RKO (cell line): ENCODE data around the gene PPP5C.

Experiments used
- DNase-seq: peaks from one replicate; pipeline ENCODE4 v3.0.0-alpha.2; 2016; ENCODE audit warnings: low spot score

Gene PPP5C

GRCh38 chr19:46330319-46330918, 16.5 kb upstream of the PPP5C start:
- DNase-seq, result no peak

GRCh38 chr19:46337487-46337886, 9.4 kb upstream of the PPP5C start:
- DNase-seq, result no peak

- DNase-seq, result no peak
Observed at GRCh38 chr19:46339446-46339845, 7.4 kb upstream of the PPP5C start.

GRCh38 chr19:46340051-46340659, 6.7 kb upstream of the PPP5C start:
- no peak for DNase-seq

- DNase-seq, result no peak
Observed at GRCh38 chr19:46341937-46342336, 5.0 kb upstream of the PPP5C start.

- DNase-seq, result no peak
Observed at GRCh38 chr19:46344363-46344762, 2.5 kb upstream of the PPP5C start.

GRCh38 chr19:46345157-46345556, 1.7 kb upstream of the PPP5C start:
- no peak for DNase-seq

GRCh38 chr19:46347572-46347883, 641 bp downstream of the PPP5C start:
- no peak for DNase-seq

- no peak for DNase-seq
Observed at GRCh38 chr19:46347985-46348384, 1.1 kb downstream of the PPP5C start.

GRCh38 chr19:46349311-46349993, 2.6 kb downstream of the PPP5C start:
- DNase-seq, result no peak

GRCh38 chr19:46350029-46350757, 3.3 kb downstream of the PPP5C start:
- DNase-seq, result no peak

GRCh38 chr19:46350758-46351159, 3.9 kb downstream of the PPP5C start:
- DNase-seq, result no peak

GRCh38 chr19:46351241-46352041, 4.6 kb downstream of the PPP5C start:
- DNase-seq, result no peak

- DNase-seq, result no peak
Observed at GRCh38 chr19:46353730-46354528, 7.0 kb downstream of the PPP5C start.

GRCh38 chr19:46355234-46356148, 8.6 kb downstream of the PPP5C start:
- no peak for DNase-seq

- no peak for DNase-seq
Observed at GRCh38 chr19:46356149-46357055, 9.5 kb downstream of the PPP5C start.

GRCh38 chr19:46357846-46358583, 11.1 kb downstream of the PPP5C start:
- no peak for DNase-seq

- no peak for DNase-seq
Observed at GRCh38 chr19:46361915-46362314, 15.0 kb downstream of the PPP5C start.

GRCh38 chr19:46364359-46364758, 17.5 kb downstream of the PPP5C start:
- DNase-seq, result no peak
